GM12878 (cell line): ENCODE results near the gene TSPAN31. TPM values are rescaled to one million over a fixed set of nuclear protein-coding genes. Genes with fewer than 3 reads are reported as not detected.

Experiments used
- ATAC-seq: fragments of 200-7000 bp; cut with Tn5 transposase; 3 replicates; pipeline ENCODE4 v1.9.1; 2020; ENCODE audit warnings: mild to moderate bottlenecking, moderate library complexity
- BruUV-seq: library from RNA; stranded (reverse); fragments of 400-500 nt; replicated peaks from 2 replicates; lab custom pipeline; 2021; lab: Mats Ljungman, UMichigan
- CTCF ChIA-PET: fragments of 300-600 bp; sonication (Branson Sonifier 250); formaldehyde crosslinking; extraction: SDS; loops from one replicate; lab custom pipeline; 2021; ENCODE audit warnings: inconsistent platforms; lab: Yijun Ruan, JAX
- POLR2A ChIA-PET: fragments of 350-600 bp; formaldehyde crosslinking; extraction: SDS; loops from one replicate; lab custom pipeline; 2021; ENCODE audit warnings: inconsistent platforms; lab: Charles Lee
- RAD21 ChIA-PET: fragments of 300-600 bp; sonication (Branson Sonifier 250); formaldehyde crosslinking; loops from one replicate; lab custom pipeline; 2023; ENCODE audit warnings: antibody characterized with exemption; ENCODE audit not compliant: unreplicated experiment; lab: Charles Lee
- SMC1A ChIA-PET: fragments of 300-600 bp; sonication (Branson Sonifier 250); formaldehyde crosslinking; loops from one replicate; lab custom pipeline; 2023; ENCODE audit not compliant: unreplicated experiment, uncharacterized antibody; lab: Charles Lee
- DNase-seq: peaks from one replicate; pipeline ENCODE4 v3.0.0-alpha.2; 2011; ENCODE audit warnings: low read depth, low spot score
- FAIRE-seq: peaks from 3 replicates; lab custom pipeline; 2011; peaks lifted over from hg19 to GRCh38; lab: Jason Lieb, UNC
- H2AFZ ChIP-seq: 2 replicates; pipeline ENCODE4 v1.6.0; 2011; ENCODE audit warnings: low read depth, low read length, control low read depth; ENCODE audit not compliant: control insufficient read depth
- H3K27ac ChIP-seq: 2 replicates; pipeline ENCODE4 v1.5.1; 2011; ENCODE audit warnings: control low read depth; ENCODE audit not compliant: control insufficient read depth, insufficient read depth
- H3K27me3 ChIP-seq, 2 experiments: replicated peaks in 1 of 2; 2 replicates each; pipeline versions ENCODE4 v1.6.0 to v1.6.1; 2011; ENCODE audit warnings: low read length in 1 of 2; ENCODE audit not compliant: control insufficient read depth in 2 of 2, insufficient read depth in 2 of 2
- H3K36me3 ChIP-seq, 2 experiments: 2 replicates each; pipeline ENCODE4 v1.5.1; 2011; ENCODE audit warnings: low read length in 1 of 2; ENCODE audit not compliant: control insufficient read depth in 2 of 2, insufficient read depth in 2 of 2
- H3K4me1 ChIP-seq: 2 replicates; pipeline ENCODE4 v1.6.1; 2011; ENCODE audit warnings: mild to moderate bottlenecking, low read length, moderate library complexity, mixed read lengths; ENCODE audit not compliant: control insufficient read depth, insufficient read depth
- H3K4me2 ChIP-seq: 2 replicates; pipeline ENCODE4 v1.6.0; 2011; ENCODE audit warnings: control low read depth; ENCODE audit not compliant: control insufficient read depth, insufficient read depth
- H3K4me3 ChIP-seq: fragments of 200-600 bp; sonication (generic); 2 replicates; pipeline ENCODE4 v1.5.1; 2016
- H3K79me2 ChIP-seq: 2 replicates; pipeline ENCODE4 v1.6.0; 2011; ENCODE audit warnings: low read length; ENCODE audit not compliant: control insufficient read depth, insufficient read depth
- H3K9ac ChIP-seq: 2 replicates; pipeline ENCODE4 v1.8.0; 2011; ENCODE audit warnings: low read length, control low read depth, mixed read lengths; ENCODE audit not compliant: control insufficient read depth, insufficient read depth
- H3K9me3 ChIP-seq: replicated peaks from 3 replicates; pipeline ENCODE4 v1.5.1; 2011; ENCODE audit warnings: mild to moderate bottlenecking, low read length; ENCODE audit not compliant: control insufficient read depth, insufficient read depth
- H4K20me1 ChIP-seq: 2 replicates; pipeline ENCODE4 v1.6.0; 2011; ENCODE audit not compliant: control insufficient read depth, insufficient read depth
- CEBPZ ChIP-seq: fragments of 150-350 bp; IDR thresholded peaks from 2 replicates; pipeline ENCODE4 v1.6.1; 2016; ENCODE audit warnings: low read depth, low read length
- JUND ChIP-seq: IDR thresholded peaks from 2 replicates; pipeline ENCODE4 v1.6.1; 2012; ENCODE audit warnings: low read depth, mild to moderate bottlenecking, low read length, improper control_type of control experiment, moderate library complexity
- NRF1 ChIP-seq: conservative IDR thresholded peaks from 2 replicates; pipeline ENCODE4 v1.6.1; 2011; ENCODE audit warnings: mild to moderate bottlenecking, low read depth, low read length, improper control_type of control experiment
- TBL1XR1 ChIP-seq: IDR thresholded peaks from 2 replicates; pipeline ENCODE4 v1.6.1; 2012; ENCODE audit warnings: low read depth, low read length, improper control_type of control experiment
- YBX1 ChIP-seq: fragments of 450-650 bp; IDR thresholded peaks from 2 replicates; pipeline ENCODE4 v1.6.1; 2016; ENCODE audit warnings: antibody characterized with exemption
- WGBS: methylation state at CpG from one replicate; pipeline ENCODE4 v1.1.6; 2016; ENCODE audit warnings: low lambda C conversion rate; ENCODE audit not compliant: insufficient replicate concordance, insufficient coverage; ENCODE audit errors: missing lambda C conversion rate; 5-methylcytosine and 5-hydroxymethylcytosine counted together
- in situ Hi-C: fragments of 300-500 bp; cut with MboI; formaldehyde crosslinking; loops from 9 replicates; pipeline ENCODE4 v1.14.3; 2018; ENCODE audit warnings: mixed read lengths
- intact Hi-C: fragments of 100-400 bp; cut with micrococcal nuclease; formaldehyde crosslinking; loops from one replicate; pipeline ENCODE4 v1.14.2; 2022; ENCODE audit not compliant: unreplicated experiment
- polyA plus RNA-seq, 11 experiments: library from polyadenylated mRNA; depleted of rRNA in 4 of 11; unstranded in 6 of 11; stranded (reverse) in 5 of 11; fragments of >200 nt; fragmentation: Nextera tagmentation in 4 of 11; fragmentation: Illumina TruSeq in 1 of 11; extraction: Ambion mirVana in 4 of 11; extraction: Trizol in 1 of 11; gene quantifications; 1 replicate in 1 of 11; 2 replicates in 10 of 11; pipeline versions ENCODE4 v1.2.1 to v1.2.3, GENCODE V29; 2011 to 2016; ENCODE audit warnings: inconsistent platforms in 2 of 11, missing spikeins in 2 of 11, low read depth in 1 of 11
- total RNA-seq, 4 experiments: library from RNA; depleted of rRNA in 3 of 4; stranded (reverse); fragments of >200 nt in 3 of 4; fragmentation: Illumina TruSeq in 1 of 4; extraction: Trizol in 1 of 4; gene quantifications; 2 replicates each; pipeline versions ENCODE4 v1.2.1 to v1.2.3, GENCODE V29; 2013 to 2021

The TSPAN31 gene
- total and polyA plus RNA-seq, 10 of the 15 experiments (the other 5 are each of a cell fraction or from before 2014, with no cell fraction given) = 11.8 to 32.2 (median 24.7) TPM

GRCh38 chr12:57739914-57740538 lies 4.8 kb upstream of the TSPAN31 start:
- WGBS = 66% methylated on average over 9 of the region's 10 CpGs
- Histone ChIP-seq H3K9ac (no peak overlapping the region), H3K4me2 (peak overlapping the region; percentile 64), H3K4me3 (no peak overlapping the region), H3K9me3 (no peaks in the 10 kb centered on the region), H3K36me3 (no peaks in the 10 kb centered on the region), H3K27ac (no peak overlapping the region), H3K27me3 (no peaks in the 10 kb centered on the region), H3K79me2 (peaks cover 20% of the 10 kb centered on the region), H3K4me1 (peaks cover 18% of the 10 kb centered on the region), H4K20me1 (no peaks in the 10 kb centered on the region), H2AFZ (no peak overlapping the region)
- ChIA-PET RAD21 (interaction anchor here (2.4 kb wide), 1 partner anchor 16 kb away, joined by 13 read pairs; no protein-coding TSS in a partner anchor), POLR2A (interaction anchor here (0.9 kb wide), 1 partner anchor 12 kb away, joined by 4 read pairs; the partner anchor contains the start of gene CDK4), CTCF (interaction anchor here (1.1 to 3.8 kb wide), 4 partner anchors 20 to 156 kb away, joined by 3 to 22 read pairs (median 6); partner anchors contain the start of gene OS9), SMC1A (interaction anchor here (0.5 to 1.5 kb wide), 2 partner anchors 157 to 158 kb away, joined by 4 read pairs; no protein-coding TSS in a partner anchor)
- TF ChIP-seq CEBPZ (no peak), TBL1XR1 (no peak), JUND (no peak), YBX1 (no peak), NRF1 (no peak)
- no TSS peak for BruUV-seq
- in situ Hi-C loops = no loop called here
- intact Hi-C loops = loop anchor here (2.0 kb wide), 1 partner anchor 45 kb away; the partner anchor contains the start of gene OS9
- DNase-seq (no peak), ATAC-seq (no peak), FAIRE-seq (no peak)
